GM12878 (cell line): Measurements from ENCODE around the gene NSMCE1. TPM values are rescaled to one million over a fixed set of nuclear protein-coding genes. Genes with fewer than 3 reads are reported as not detected.
A peak's percentile ranks its signal among the peaks of the same experiment; 100 is the strongest.
"Not testable (repeated sequence)": the region's sequence is repeated elsewhere in the genome, so short reads cannot be mapped to it uniquely, and the experiment has no call there.

Source experiments
- ATAC-seq: fragments of 200-7000 bp; cut with Tn5 transposase; 3 replicates; pipeline ENCODE4 v1.9.1; 2020; ENCODE audit warnings: mild to moderate bottlenecking, moderate library complexity
- BruUV-seq: library from RNA; stranded (reverse); fragments of 400-500 nt; replicated peaks from 2 replicates; lab custom pipeline; 2021; lab: Mats Ljungman, UMichigan
- CTCF ChIA-PET: fragments of 300-600 bp; sonication (Branson Sonifier 250); formaldehyde crosslinking; extraction: SDS; loops from one replicate; lab custom pipeline; 2021; ENCODE audit warnings: inconsistent platforms; lab: Yijun Ruan, JAX
- POLR2A ChIA-PET: fragments of 350-600 bp; formaldehyde crosslinking; extraction: SDS; loops from one replicate; lab custom pipeline; 2021; ENCODE audit warnings: inconsistent platforms; lab: Charles Lee
- RAD21 ChIA-PET: fragments of 300-600 bp; sonication (Branson Sonifier 250); formaldehyde crosslinking; loops from one replicate; lab custom pipeline; 2023; ENCODE audit warnings: antibody characterized with exemption; ENCODE audit not compliant: unreplicated experiment; lab: Charles Lee
- SMC1A ChIA-PET: fragments of 300-600 bp; sonication (Branson Sonifier 250); formaldehyde crosslinking; loops from one replicate; lab custom pipeline; 2023; ENCODE audit not compliant: unreplicated experiment, uncharacterized antibody; lab: Charles Lee
- DNase-seq: peaks from one replicate; pipeline ENCODE4 v3.0.0-alpha.2; 2011; ENCODE audit warnings: low read depth, low spot score
- FAIRE-seq: peaks from 3 replicates; lab custom pipeline; 2011; peaks lifted over from hg19 to GRCh38; lab: Jason Lieb, UNC
- H2AFZ ChIP-seq: 2 replicates; pipeline ENCODE4 v1.6.0; 2011; ENCODE audit warnings: low read depth, low read length, control low read depth; ENCODE audit not compliant: control insufficient read depth
- H3K27ac ChIP-seq: 2 replicates; pipeline ENCODE4 v1.5.1; 2011; ENCODE audit warnings: control low read depth; ENCODE audit not compliant: control insufficient read depth, insufficient read depth
- H3K27me3 ChIP-seq, 2 experiments: replicated peaks in 1 of 2; 2 replicates each; pipeline versions ENCODE4 v1.6.0 to v1.6.1; 2011; ENCODE audit warnings: low read length in 1 of 2; ENCODE audit not compliant: control insufficient read depth in 2 of 2, insufficient read depth in 2 of 2
- H3K36me3 ChIP-seq, 2 experiments: 2 replicates each; pipeline ENCODE4 v1.5.1; 2011; ENCODE audit warnings: low read length in 1 of 2; ENCODE audit not compliant: control insufficient read depth in 2 of 2, insufficient read depth in 2 of 2
- H3K4me1 ChIP-seq: 2 replicates; pipeline ENCODE4 v1.6.1; 2011; ENCODE audit warnings: mild to moderate bottlenecking, low read length, moderate library complexity, mixed read lengths; ENCODE audit not compliant: control insufficient read depth, insufficient read depth
- H3K4me2 ChIP-seq: 2 replicates; pipeline ENCODE4 v1.6.0; 2011; ENCODE audit warnings: control low read depth; ENCODE audit not compliant: control insufficient read depth, insufficient read depth
- H3K4me3 ChIP-seq: fragments of 200-600 bp; sonication (generic); 2 replicates; pipeline ENCODE4 v1.5.1; 2016
- H3K79me2 ChIP-seq: 2 replicates; pipeline ENCODE4 v1.6.0; 2011; ENCODE audit warnings: low read length; ENCODE audit not compliant: control insufficient read depth, insufficient read depth
- H3K9ac ChIP-seq: 2 replicates; pipeline ENCODE4 v1.8.0; 2011; ENCODE audit warnings: low read length, control low read depth, mixed read lengths; ENCODE audit not compliant: control insufficient read depth, insufficient read depth
- H3K9me3 ChIP-seq: replicated peaks from 3 replicates; pipeline ENCODE4 v1.5.1; 2011; ENCODE audit warnings: mild to moderate bottlenecking, low read length; ENCODE audit not compliant: control insufficient read depth, insufficient read depth
- H4K20me1 ChIP-seq: 2 replicates; pipeline ENCODE4 v1.6.0; 2011; ENCODE audit not compliant: control insufficient read depth, insufficient read depth
- ELK1 ChIP-seq: IDR thresholded peaks from 2 replicates; pipeline ENCODE4 v1.6.1; 2012; ENCODE audit warnings: low read depth, low read length, improper control_type of control experiment
- MEF2A ChIP-seq: IDR thresholded peaks from 2 replicates; pipeline ENCODE4 v1.6.1; 2011; ENCODE audit warnings: low read depth, mild to moderate bottlenecking, low read length, moderate library complexity; ENCODE audit not compliant: insufficient read depth
- REST ChIP-seq: IDR thresholded peaks from 2 replicates; pipeline ENCODE4 v1.6.1; 2012; ENCODE audit warnings: mild to moderate bottlenecking, low read depth, low read length
- ZBTB4 ChIP-seq: fragments of 450-650 bp; formaldehyde crosslinking; IDR thresholded peaks from 2 replicates; pipeline ENCODE4 v1.4.0; 2022; ENCODE audit warnings: mild to moderate bottlenecking, moderate library complexity
- WGBS: methylation state at CpG from one replicate; pipeline ENCODE4 v1.1.6; 2016; ENCODE audit warnings: low lambda C conversion rate; ENCODE audit not compliant: insufficient replicate concordance, insufficient coverage; ENCODE audit errors: missing lambda C conversion rate; 5-methylcytosine and 5-hydroxymethylcytosine counted together
- in situ Hi-C: fragments of 300-500 bp; cut with MboI; formaldehyde crosslinking; loops from 9 replicates; pipeline ENCODE4 v1.14.3; 2018; ENCODE audit warnings: mixed read lengths
- intact Hi-C: fragments of 100-400 bp; cut with micrococcal nuclease; formaldehyde crosslinking; loops from one replicate; pipeline ENCODE4 v1.14.2; 2022; ENCODE audit not compliant: unreplicated experiment
- polyA plus RNA-seq, 11 experiments: library from polyadenylated mRNA; depleted of rRNA in 4 of 11; unstranded in 6 of 11; stranded (reverse) in 5 of 11; fragments of >200 nt; fragmentation: Nextera tagmentation in 4 of 11; fragmentation: Illumina TruSeq in 1 of 11; extraction: Ambion mirVana in 4 of 11; extraction: Trizol in 1 of 11; gene quantifications; 1 replicate in 1 of 11; 2 replicates in 10 of 11; pipeline versions ENCODE4 v1.2.1 to v1.2.3, GENCODE V29; 2011 to 2016; ENCODE audit warnings: inconsistent platforms in 2 of 11, missing spikeins in 2 of 11, low read depth in 1 of 11
- total RNA-seq, 4 experiments: library from RNA; depleted of rRNA in 3 of 4; stranded (reverse); fragments of >200 nt in 3 of 4; fragmentation: Illumina TruSeq in 1 of 4; extraction: Trizol in 1 of 4; gene quantifications; 2 replicates each; pipeline versions ENCODE4 v1.2.1 to v1.2.3, GENCODE V29; 2013 to 2021

Gene NSMCE1
- total and polyA plus RNA-seq, 10 of the 15 experiments (the other 5 are each of a cell fraction or from before 2014, with no cell fraction given), result 54.0 to 214 (median 71.4) TPM

- Histone ChIP-seq H3K4me3 (no peak overlapping the region), H3K4me1 (peaks cover 22% of the 10 kb centered on the region), H3K9ac (no peak overlapping the region), H2AFZ (no peak overlapping the region), H3K27me3 (0 out of 4 replicates have a peak, but pooled peaks cover 0 to 3% of the 10 kb centered on the region in 2 experiments), H3K27ac (no peak overlapping the region), H4K20me1 (no peaks in the 10 kb centered on the region), H3K36me3 (no peaks in the 10 kb centered on the region), H3K9me3 (no peaks in the 10 kb centered on the region; the same call in 2 of the 3 replicates), H3K79me2 (no peaks in the 10 kb centered on the region), H3K4me2 (no peak overlapping the region)
- in situ Hi-C loops, result no loop called here
- ChIA-PET RAD21 (no interaction called here), POLR2A (interaction anchor here (0.7 kb wide), 2 partner anchors 32 to 52 kb away, joined by 4 to 5 read pairs; no protein-coding TSS in a partner anchor), CTCF (interaction anchor here (2.1 kb wide), 1 partner anchor 55 kb away, joined by 7 read pairs; no protein-coding TSS in a partner anchor), SMC1A (interaction anchor here (1.4 kb wide), 1 partner anchor 14 kb away, joined by 5 read pairs; no protein-coding TSS in a partner anchor)
- no peak for DNase-seq
- ATAC-seq, result no peak
- 40% methylated on average over 6 of the region's 6 CpGs for WGBS
- TF ChIP-seq MEF2A, result no peak
- no peak for TF ChIP-seq ELK1
- TF ChIP-seq REST, result no peak
- no peak for TF ChIP-seq ZBTB4 (CRISPR knock-in tag)
- BruUV-seq, result no TSS peak
- intact Hi-C loops, result no loop called here
- peak; percentile 44 for FAIRE-seq
Observed at GRCh38 chr16:27289669-27290068, 21.1 kb upstream of the NSMCE1 start.

GRCh38 chr16:27288313-27288712 lies 19.7 kb upstream of the NSMCE1 start:
- peaks cover 35% of the 10 kb centered on the region for H3K4me1 ChIP-seq
- H3K27me3 ChIP-seq, FAIRE-seq, RAD21 ChIA-PET, H3K79me2 ChIP-seq, intact Hi-C loops, H3K27ac ChIP-seq, DNase-seq, H3K4me2 ChIP-seq, BruUV-seq, H3K9me3 ChIP-seq, H3K36me3 ChIP-seq, H4K20me1 ChIP-seq, H3K9ac ChIP-seq, H3K4me3 ChIP-seq, H2AFZ ChIP-seq, POLR2A ChIA-PET, ATAC-seq, in situ Hi-C loops: not testable (repeated sequence)
- ChIA-PET CTCF (interaction anchor here (1.0 to 2.1 kb wide), 2 partner anchors 27 to 53 kb away, joined by 3 to 7 read pairs; no protein-coding TSS in a partner anchor), SMC1A (interaction anchor here (0.8 to 1.6 kb wide), 3 partner anchors 15 to 53 kb away, joined by 3 to 5 read pairs (median 4); no protein-coding TSS in a partner anchor)
- 80% methylated on average over 6 of the region's 6 CpGs for WGBS
